ENCODE measurements around the gene LRRC28.

Gene LRRC28

GRCh38 chr15:99433026-99433756 lies 181.9 kb downstream of the LRRC28 start:
- DNase-seq (ENCODE audit: insufficient read length, low spot score) = no peak
- FAIRE-seq = peak; percentile 23

GRCh38 chr15:99433757-99434450 lies 182.6 kb downstream of the LRRC28 start:
- FAIRE-seq (no peak), DNase-seq (ENCODE audit: insufficient read length, low spot score) (no peak)

GRCh38 chr15:99434506-99435112 lies 183.3 kb downstream of the LRRC28 start:
- FAIRE-seq (no peak), DNase-seq (ENCODE audit: insufficient read length, low spot score) (no peak)

- DNase-seq (ENCODE audit: insufficient read length, low spot score) = no peak
- FAIRE-seq = no peak
Measured at GRCh38 chr15:99435113-99435695, 183.9 kb downstream of the LRRC28 start.

GRCh38 chr15:99435877-99436541 lies 184.7 kb downstream of the LRRC28 start:
- FAIRE-seq = no peak

GRCh38 chr15:99436542-99437314 lies 185.4 kb downstream of the LRRC28 start:
- DNase-seq (ENCODE audit: insufficient read length, low spot score) (no peak), FAIRE-seq (no peak)

More at GRCh38 chr15:99435877-99436541, 184.7 kb downstream of the LRRC28 start:
- DNase-seq (ENCODE audit: insufficient read length, low spot score) = no peak

GRCh38 chr15:99437315-99438223 lies 186.3 kb downstream of the LRRC28 start:
- DNase-seq (ENCODE audit: insufficient read length, low spot score) (no peak), FAIRE-seq (no peak)

- FAIRE-seq (no peak), DNase-seq (ENCODE audit: insufficient read length, low spot score) (no peak)
Measured at GRCh38 chr15:99438224-99438585, 186.9 kb downstream of the LRRC28 start.

GRCh38 chr15:99438691-99439523 lies 187.6 kb downstream of the LRRC28 start:
- FAIRE-seq (no peak), DNase-seq (ENCODE audit: insufficient read length, low spot score) (no peak)

GRCh38 chr15:99439524-99439835 lies 188.2 kb downstream of the LRRC28 start:
- DNase-seq (ENCODE audit: insufficient read length, low spot score) (no peak), FAIRE-seq (no peak)

- DNase-seq (ENCODE audit: insufficient read length, low spot score) = no peak
- no peak for FAIRE-seq
Measured at GRCh38 chr15:99440029-99440428, 188.7 kb downstream of the LRRC28 start.

Measured in GM19239 (cell line).